ENCODE data around the gene SAPCD1. TPM values are rescaled to one million over a fixed set of nuclear protein-coding genes. Genes with fewer than 3 reads are reported as not detected.

The SAPCD1 gene
- total and polyA plus RNA-seq, 4 donors: 0.59 to 2.6 (median 0.68) TPM; not detected in 1

GRCh38 chr6:31740397-31741223 lies 21.8 kb upstream of the SAPCD1 start:
- Histone ChIP-seq H3K27ac (ENCODE audit: low read depth in 1 of 2, low read length in 2 of 2) (peak overlapping the region; percentile 53 to 64), H3K4me1 (ENCODE audit: control insufficient read depth in 4 of 4, insufficient read depth in 4 of 4, low read length in 3 of 4) (peaks cover 18 to 43% (median 37%) of the 10 kb centered on the region in 4 donors), H3K9ac (ENCODE audit: low read depth in 1 of 2, low read length in 2 of 2) (peak overlapping the region; percentile 61 to 70), H3K4me3 (ENCODE audit: low read depth in 1 of 3, low read length in 3 of 3) (peak overlapping the region; percentile 68 to 84 (median 69)), H3K27me3 (ENCODE audit: control insufficient read depth in 4 of 4, insufficient read depth in 4 of 4, low read length in 3 of 4) (no peaks in the 10 kb centered on the region), H3K9me3 (ENCODE audit: control insufficient read depth in 4 of 4, low read length in 3 of 4) (no peaks in the 10 kb centered on the region), H3K36me3 (ENCODE audit: control insufficient read depth in 4 of 4, insufficient read depth in 3 of 4, low read depth in 1 of 4, low read length in 3 of 4) (no peaks in the 10 kb centered on the region)
- no peak for TF ChIP-seq EGR1 (IDR thresholded peaks at IDR 0.05; ENCODE audit: low read depth in 2 of 2)
- no peak for TF ChIP-seq CTCF (IDR thresholded peaks at IDR 0.05; ENCODE audit: low read depth, low read length, missing input control)
- TF ChIP-seq GABPA (IDR thresholded peaks at IDR 0.05 in 1 of 2, conservative IDR thresholded peaks at IDR 0.05 in 1 of 2): no peak
- TF ChIP-seq ATF3 (IDR thresholded peaks at IDR 0.05): no peak
- TF ChIP-seq ZBTB33 (IDR thresholded peaks at IDR 0.05): no peak
- TF ChIP-seq JUND (IDR thresholded peaks at IDR 0.05): no peak
- TF ChIP-seq FOXA2 (IDR thresholded peaks at IDR 0.05): no peak
- TF ChIP-seq MAX (IDR thresholded peaks at IDR 0.05): no peak
- TF ChIP-seq RAD21 (IDR thresholded peaks at IDR 0.05): no peak
- TF ChIP-seq FOXA1 (IDR thresholded peaks at IDR 0.05): no peak
- no peak for TF ChIP-seq TAF1 (conservative IDR thresholded peaks at IDR 0.05)
- TF ChIP-seq NR2F2 (IDR thresholded peaks at IDR 0.05): no peak
- no peak for TF ChIP-seq YY1 (IDR thresholded peaks at IDR 0.05)
- TF ChIP-seq REST (IDR thresholded peaks at IDR 0.05): no peak
- TF ChIP-seq HNF4A (conservative IDR thresholded peaks at IDR 0.05): no peak
- WGBS: 28% methylated on average over 29 of the region's 29 CpGs
- no peak for DNase-seq (ENCODE audit: low spot score)
